Epithelial cell of proximal tubule (primary cell): ENCODE measurements around the gene FBXW4. TPM values are rescaled to one million over a fixed set of nuclear protein-coding genes. Genes with fewer than 3 reads are reported as not detected.
A peak's percentile ranks its signal among the peaks of the same experiment; 100 is the strongest.

Experiments used
- DNase-seq: peaks from one replicate; pipeline ENCODE4 v3.0.0-alpha.2; 2011; ENCODE audit warnings: low read depth
- H3K4me3 ChIP-seq: 2 replicates; pipeline ENCODE4 v1.5.1; 2011; ENCODE audit warnings: low read depth, mild to moderate bottlenecking, low read length
- CTCF ChIP-seq: conservative IDR thresholded peaks from 2 replicates; pipeline ENCODE4 v1.5.1; 2012; ENCODE audit warnings: low read depth, mild to moderate bottlenecking, low read length
- total RNA-seq: library from RNA; depleted of rRNA; stranded (reverse); fragments of >200 nt; gene quantifications from 2 replicates; pipeline ENCODE4 v1.2.3, GENCODE V29; 2015

Gene FBXW4
- total RNA-seq, 1 donor from 2014 or later: 15.3 TPM

GRCh38 chr10:101569622-101570427, 125.1 kb downstream of the FBXW4 start:
- TF ChIP-seq CTCF: peak; percentile 58
- DNase-seq: no peak
- H3K4me3 ChIP-seq: peak overlapping the region; percentile 71

- peak overlapping the region; percentile 71 for H3K4me3 ChIP-seq
- no peak for TF ChIP-seq CTCF
- no peak for DNase-seq
Measured at GRCh38 chr10:101569323-101569621, 125.7 kb downstream of the FBXW4 start.

GRCh38 chr10:101568054-101568745, 126.8 kb downstream of the FBXW4 start:
- no peak for TF ChIP-seq CTCF
- DNase-seq: no peak
- H3K4me3 ChIP-seq: no peak overlapping the region

- no peak for TF ChIP-seq CTCF
- no peak overlapping the region for H3K4me3 ChIP-seq
- no peak for DNase-seq
Measured at GRCh38 chr10:101567165-101568006, 127.6 kb downstream of the FBXW4 start.

- TF ChIP-seq CTCF: no peak
- no peak overlapping the region for H3K4me3 ChIP-seq
- DNase-seq: no peak
Measured at GRCh38 chr10:101566333-101567164, 128.4 kb downstream of the FBXW4 start.

- no peak for TF ChIP-seq CTCF
- H3K4me3 ChIP-seq: no peak overlapping the region
Measured at GRCh38 chr10:101565936-101566332, 129.0 kb downstream of the FBXW4 start.

More at GRCh38 chr10:101565936-101566332, 129.0 kb downstream of the FBXW4 start:
- no peak for DNase-seq
